GM23338 (cell line): ENCODE data around the gene XPC. TPM values are rescaled to one million over a fixed set of nuclear protein-coding genes. Genes with fewer than 3 reads are reported as not detected.

Experiments used
- ATAC-seq: fragments of 200-7000 bp; cut with Tn5 transposase; 3 replicates; pipeline ENCODE4 v1.9.1; 2020
- DNase-seq: peaks from one replicate; pipeline ENCODE4 v3.0.0-alpha.2; 2015; ENCODE audit warnings: low spot score
- H2AFZ ChIP-seq: fragments of 200-600 bp; sonication (generic); 2 replicates; pipeline ENCODE4 v1.8.0; 2016; ENCODE audit warnings: antibody characterized with exemption, mild to moderate bottlenecking, moderate library complexity
- H3F3A ChIP-seq: fragments of 200-600 bp; sonication (generic); replicated peaks from 2 replicates; pipeline ENCODE4 v1.8.0; 2017; ENCODE audit warnings: antibody characterized with exemption, mixed run types, low read depth
- H3K27ac ChIP-seq: fragments of 200-600 bp; sonication (generic); 2 replicates; pipeline ENCODE4 v1.6.1; 2016; ENCODE audit warnings: low read depth
- H3K27me3 ChIP-seq: fragments of 200-600 bp; sonication (generic); 2 replicates; pipeline ENCODE4 v1.8.0; 2016; ENCODE audit warnings: mild to moderate bottlenecking, mixed run types, moderate library complexity; ENCODE audit not compliant: insufficient read depth
- H3K36me3 ChIP-seq: fragments of 200-600 bp; sonication (generic); 2 replicates; pipeline ENCODE4 v1.8.0; 2016; ENCODE audit warnings: mild to moderate bottlenecking; ENCODE audit not compliant: insufficient read depth
- H3K4me1 ChIP-seq: fragments of 200-600 bp; sonication (generic); 2 replicates; pipeline ENCODE4 v1.8.0; 2016; ENCODE audit warnings: mild to moderate bottlenecking, moderate library complexity; ENCODE audit not compliant: insufficient read depth
- H3K4me2 ChIP-seq: fragments of 200-600 bp; sonication (generic); 2 replicates; pipeline ENCODE4 v1.7.1; 2017; ENCODE audit warnings: mixed run types
- H3K4me3 ChIP-seq: fragments of 200-600 bp; sonication (generic); 2 replicates; pipeline ENCODE4 v1.6.1; 2016; ENCODE audit warnings: mixed run types
- H3K79me2 ChIP-seq: fragments of 200-600 bp; sonication (generic); replicated peaks from 2 replicates; pipeline ENCODE4 v1.8.0; 2017; ENCODE audit warnings: mild to moderate bottlenecking; ENCODE audit not compliant: insufficient read depth
- H3K9me2 ChIP-seq: fragments of 200-600 bp; sonication (generic); 2 replicates; pipeline ENCODE4 v1.8.0; 2017; ENCODE audit not compliant: insufficient read depth
- H4K20me1 ChIP-seq: fragments of 200-600 bp; sonication (generic); replicated peaks from 2 replicates; pipeline ENCODE4 v1.8.0; 2017; ENCODE audit warnings: mild to moderate bottlenecking; ENCODE audit not compliant: insufficient read depth
- H3K27ac Mint-ChIP-seq: 2 replicates; pipeline ENCODE4 v1.8.0; 2020; ENCODE audit warnings: inconsistent platforms, mild to moderate bottlenecking, moderate library complexity, mixed read lengths
- H3K27me3 Mint-ChIP-seq: 3 replicates; pipeline ENCODE4 v1.8.0; 2022; ENCODE audit warnings: low read depth, mild to moderate bottlenecking, moderate library complexity, mixed read lengths, inconsistent platforms; ENCODE audit not compliant: insufficient read depth, poor library complexity
- H3K36me3 Mint-ChIP-seq: 3 replicates; pipeline ENCODE4 v1.8.0; 2021; ENCODE audit warnings: low read depth, mild to moderate bottlenecking, inconsistent platforms, moderate library complexity, mixed read lengths
- H3K4me1 Mint-ChIP-seq: 3 replicates; pipeline ENCODE4 v1.8.0; 2020; ENCODE audit warnings: mild to moderate bottlenecking, inconsistent platforms, mixed read lengths
- H3K4me3 Mint-ChIP-seq: 3 replicates; pipeline ENCODE4 v1.8.0; 2021; ENCODE audit warnings: moderate library complexity, mild to moderate bottlenecking, inconsistent platforms, mixed read lengths
- H3K9me3 Mint-ChIP-seq: 3 replicates; pipeline ENCODE4 v1.8.0; 2020; ENCODE audit warnings: moderate library complexity, mild to moderate bottlenecking, inconsistent platforms, mixed read lengths
- CREB1 ChIP-seq: fragments of 250-450 bp; sonication (Bioruptor Pico); IDR thresholded peaks from 2 replicates; pipeline ENCODE4 v1.5.0; 2020; ENCODE audit warnings: low read depth, mild to moderate bottlenecking, moderate library complexity
- EZH2 ChIP-seq: fragments of 200-600 bp; sonication (generic); IDR thresholded peaks from one replicate; pipeline ENCODE4 v1.8.0; 2017; ENCODE audit warnings: antibody characterized with exemption, mild to moderate bottlenecking, low read depth; ENCODE audit not compliant: unreplicated experiment
- EZH2phosphoT487 ChIP-seq: fragments of 200-600 bp; sonication (generic); IDR thresholded peaks from one replicate; pipeline ENCODE4 v1.8.1; 2018; ENCODE audit warnings: antibody characterized with exemption; ENCODE audit not compliant: unreplicated experiment
- JUNB ChIP-seq: IDR thresholded peaks from one replicate; pipeline ENCODE4 v1.6.1; 2016; ENCODE audit warnings: antibody characterized with exemption; ENCODE audit not compliant: unreplicated experiment
- NANOG ChIP-seq: IDR thresholded peaks from 2 replicates; pipeline ENCODE4 v1.6.1; 2016; ENCODE audit warnings: antibody characterized with exemption, borderline replicate concordance
- POLR2AphosphoS5 ChIP-seq: IDR thresholded peaks from 2 replicates; pipeline ENCODE4 v1.6.1; 2016; ENCODE audit warnings: antibody characterized with exemption, low read depth
- STAT1 ChIP-seq: IDR thresholded peaks from one replicate; pipeline ENCODE4 v1.6.1; 2016; ENCODE audit warnings: antibody characterized with exemption; ENCODE audit not compliant: unreplicated experiment
- ZNF114 ChIP-seq: fragments of 250-450 bp; sonication (Bioruptor Pico); IDR thresholded peaks from 2 replicates; pipeline ENCODE4 v1.5.0; 2020; ENCODE audit warnings: mild to moderate bottlenecking, moderate library complexity
- ZNF331 ChIP-seq: fragments of 250-450 bp; sonication (Bioruptor Pico); IDR thresholded peaks from 2 replicates; pipeline ENCODE4 v1.5.0; 2020; ENCODE audit warnings: low read depth, mild to moderate bottlenecking, moderate library complexity
- polyA plus RNA-seq: library from polyadenylated mRNA; unstranded; fragments of >200 nt; fragmentation: Nextera tagmentation; extraction: Ambion mirVana; gene quantifications from 2 replicates; pipeline ENCODE4 v1.2.1, GENCODE V29; 2016
- total RNA-seq: library from RNA; depleted of rRNA; stranded (reverse); fragments of >200 nt; shearing (Covaris generic); gene quantifications from 2 replicates; pipeline ENCODE4 v1.2.3, GENCODE V29; 2014
- TF ChIP-seq, protein P1 (sequence below): IDR thresholded peaks from one replicate; pipeline ENCODE4 v1.6.1; 2018; ENCODE audit warnings: antibody characterized with exemption; ENCODE audit not compliant: unreplicated experiment
- TF ChIP-seq, protein P2 (sequence below): fragments of 250-450 bp; sonication (Bioruptor Pico); IDR thresholded peaks from 2 replicates; pipeline ENCODE4 v1.5.0; 2020; ENCODE audit warnings: mild to moderate bottlenecking, moderate library complexity
- TF ChIP-seq, protein P3 (sequence below), 2 experiments: fragments of 200-600 bp in 1 of 2; sonication (generic) in 1 of 2; conservative IDR thresholded peaks; 2 replicates each; pipeline versions ENCODE4 v1.5.1 to v1.6.1; 2016 to 2017; ENCODE audit warnings: antibody characterized with exemption in 2 of 2, low read depth in 2 of 2, mild to moderate bottlenecking in 2 of 2, moderate library complexity in 1 of 2
- TF ChIP-seq, protein P4 (sequence below): IDR thresholded peaks from 2 replicates; pipeline ENCODE4 v1.6.1; 2016; ENCODE audit warnings: antibody characterized with exemption

The XPC gene
- total and polyA plus RNA-seq, 2 experiments from 2014 or later, result 34.9 to 41.5 TPM

DNA sequence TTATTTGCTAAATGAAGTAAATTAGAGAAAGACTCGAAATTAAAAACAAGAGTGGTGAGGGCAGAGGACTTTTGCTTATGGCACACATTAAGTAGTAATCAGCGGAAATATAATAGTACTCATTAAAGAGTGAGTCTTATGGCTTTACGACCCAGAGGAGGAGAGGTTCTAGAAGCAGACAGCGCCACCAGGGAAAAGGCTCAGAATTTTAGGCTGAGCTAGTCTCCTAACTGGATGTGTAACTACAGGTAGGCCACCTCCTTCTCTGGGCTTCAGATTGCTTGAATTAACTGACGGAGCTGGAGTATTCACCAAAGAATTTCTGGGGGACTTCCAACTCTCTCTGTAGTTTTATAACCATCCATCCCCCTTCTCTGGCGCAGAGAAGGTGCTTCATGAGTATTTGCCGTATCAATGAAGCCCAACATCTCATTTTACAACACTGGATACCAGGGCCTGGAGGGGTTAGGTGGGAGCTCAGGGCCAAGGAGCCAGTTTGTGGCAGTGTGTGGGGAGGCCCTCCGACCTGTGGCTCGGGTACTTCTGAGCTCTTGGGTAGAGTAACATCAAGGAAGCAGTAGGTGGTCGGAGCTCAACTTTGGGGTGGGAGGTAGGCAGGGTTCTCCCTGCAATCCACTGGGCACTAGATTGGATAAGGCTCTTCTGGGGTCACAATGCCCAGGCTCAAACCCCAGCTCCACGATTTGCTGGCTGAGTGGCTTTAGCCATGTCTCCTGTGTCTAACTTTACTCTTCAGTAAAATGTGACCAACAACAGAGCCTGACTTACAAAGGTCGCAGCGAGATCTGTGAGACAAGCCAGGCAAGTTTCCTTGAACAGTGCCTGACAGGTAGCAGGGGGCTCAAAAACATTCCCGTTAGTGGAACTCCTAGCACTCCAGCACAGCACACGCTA, 54.8 kb downstream of the XPC start:
- Histone ChIP-seq H3K4me2 (peak overlapping the region; percentile 93), H3K9me2 (no peaks in the 10 kb centered on the region), H3K79me2 (peaks cover 55% of the 10 kb centered on the region), H3K27me3 (no peaks in the 10 kb centered on the region), H3K36me3 (no peaks in the 10 kb centered on the region; the same call in 1 of the 2 replicates), H3F3A (no peaks in the 10 kb centered on the region), H3K27ac (no peak overlapping the region), H2AFZ (peak overlapping the region; percentile 88), H3K4me1 (peaks cover 19% of the 10 kb centered on the region), H3K4me3 (peak overlapping the region; percentile 97), H4K20me1 (peaks cover 8% of the 10 kb centered on the region)
- DNase-seq, result peak; percentile 15
- Mint-ChIP-seq H3K4me1 (peaks cover 34% of the 10 kb centered on the region), H3K27ac (peak overlapping the region; percentile 91), H3K36me3 (peaks cover 41% of the 10 kb centered on the region), H3K9me3 (peaks cover 9% of the 10 kb centered on the region), H3K4me3 (peak overlapping the region; percentile 98), H3K27me3 (peaks cover 22% of the 10 kb centered on the region)
- TF ChIP-seq EZH2 (no peak), CREB1 (CRISPR knock-in tag) (no peak), POLR2AphosphoS5 (no peak), EZH2phosphoT487 (no peak), ZNF114 (CRISPR knock-in tag) (no peak), JUNB (no peak), NANOG (no peak), ZNF331 (CRISPR knock-in tag) (no peak), STAT1 (no peak)
- TF ChIP-seq, protein P1, sequence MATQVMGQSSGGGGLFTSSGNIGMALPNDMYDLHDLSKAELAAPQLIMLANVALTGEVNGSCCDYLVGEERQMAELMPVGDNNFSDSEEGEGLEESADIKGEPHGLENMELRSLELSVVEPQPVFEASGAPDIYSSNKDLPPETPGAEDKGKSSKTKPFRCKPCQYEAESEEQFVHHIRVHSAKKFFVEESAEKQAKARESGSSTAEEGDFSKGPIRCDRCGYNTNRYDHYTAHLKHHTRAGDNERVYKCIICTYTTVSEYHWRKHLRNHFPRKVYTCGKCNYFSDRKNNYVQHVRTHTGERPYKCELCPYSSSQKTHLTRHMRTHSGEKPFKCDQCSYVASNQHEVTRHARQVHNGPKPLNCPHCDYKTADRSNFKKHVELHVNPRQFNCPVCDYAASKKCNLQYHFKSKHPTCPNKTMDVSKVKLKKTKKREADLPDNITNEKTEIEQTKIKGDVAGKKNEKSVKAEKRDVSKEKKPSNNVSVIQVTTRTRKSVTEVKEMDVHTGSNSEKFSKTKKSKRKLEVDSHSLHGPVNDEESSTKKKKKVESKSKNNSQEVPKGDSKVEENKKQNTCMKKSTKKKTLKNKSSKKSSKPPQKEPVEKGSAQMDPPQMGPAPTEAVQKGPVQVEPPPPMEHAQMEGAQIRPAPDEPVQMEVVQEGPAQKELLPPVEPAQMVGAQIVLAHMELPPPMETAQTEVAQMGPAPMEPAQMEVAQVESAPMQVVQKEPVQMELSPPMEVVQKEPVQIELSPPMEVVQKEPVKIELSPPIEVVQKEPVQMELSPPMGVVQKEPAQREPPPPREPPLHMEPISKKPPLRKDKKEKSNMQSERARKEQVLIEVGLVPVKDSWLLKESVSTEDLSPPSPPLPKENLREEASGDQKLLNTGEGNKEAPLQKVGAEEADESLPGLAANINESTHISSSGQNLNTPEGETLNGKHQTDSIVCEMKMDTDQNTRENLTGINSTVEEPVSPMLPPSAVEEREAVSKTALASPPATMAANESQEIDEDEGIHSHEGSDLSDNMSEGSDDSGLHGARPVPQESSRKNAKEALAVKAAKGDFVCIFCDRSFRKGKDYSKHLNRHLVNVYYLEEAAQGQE, result no peak
- TF ChIP-seq, protein P2, sequence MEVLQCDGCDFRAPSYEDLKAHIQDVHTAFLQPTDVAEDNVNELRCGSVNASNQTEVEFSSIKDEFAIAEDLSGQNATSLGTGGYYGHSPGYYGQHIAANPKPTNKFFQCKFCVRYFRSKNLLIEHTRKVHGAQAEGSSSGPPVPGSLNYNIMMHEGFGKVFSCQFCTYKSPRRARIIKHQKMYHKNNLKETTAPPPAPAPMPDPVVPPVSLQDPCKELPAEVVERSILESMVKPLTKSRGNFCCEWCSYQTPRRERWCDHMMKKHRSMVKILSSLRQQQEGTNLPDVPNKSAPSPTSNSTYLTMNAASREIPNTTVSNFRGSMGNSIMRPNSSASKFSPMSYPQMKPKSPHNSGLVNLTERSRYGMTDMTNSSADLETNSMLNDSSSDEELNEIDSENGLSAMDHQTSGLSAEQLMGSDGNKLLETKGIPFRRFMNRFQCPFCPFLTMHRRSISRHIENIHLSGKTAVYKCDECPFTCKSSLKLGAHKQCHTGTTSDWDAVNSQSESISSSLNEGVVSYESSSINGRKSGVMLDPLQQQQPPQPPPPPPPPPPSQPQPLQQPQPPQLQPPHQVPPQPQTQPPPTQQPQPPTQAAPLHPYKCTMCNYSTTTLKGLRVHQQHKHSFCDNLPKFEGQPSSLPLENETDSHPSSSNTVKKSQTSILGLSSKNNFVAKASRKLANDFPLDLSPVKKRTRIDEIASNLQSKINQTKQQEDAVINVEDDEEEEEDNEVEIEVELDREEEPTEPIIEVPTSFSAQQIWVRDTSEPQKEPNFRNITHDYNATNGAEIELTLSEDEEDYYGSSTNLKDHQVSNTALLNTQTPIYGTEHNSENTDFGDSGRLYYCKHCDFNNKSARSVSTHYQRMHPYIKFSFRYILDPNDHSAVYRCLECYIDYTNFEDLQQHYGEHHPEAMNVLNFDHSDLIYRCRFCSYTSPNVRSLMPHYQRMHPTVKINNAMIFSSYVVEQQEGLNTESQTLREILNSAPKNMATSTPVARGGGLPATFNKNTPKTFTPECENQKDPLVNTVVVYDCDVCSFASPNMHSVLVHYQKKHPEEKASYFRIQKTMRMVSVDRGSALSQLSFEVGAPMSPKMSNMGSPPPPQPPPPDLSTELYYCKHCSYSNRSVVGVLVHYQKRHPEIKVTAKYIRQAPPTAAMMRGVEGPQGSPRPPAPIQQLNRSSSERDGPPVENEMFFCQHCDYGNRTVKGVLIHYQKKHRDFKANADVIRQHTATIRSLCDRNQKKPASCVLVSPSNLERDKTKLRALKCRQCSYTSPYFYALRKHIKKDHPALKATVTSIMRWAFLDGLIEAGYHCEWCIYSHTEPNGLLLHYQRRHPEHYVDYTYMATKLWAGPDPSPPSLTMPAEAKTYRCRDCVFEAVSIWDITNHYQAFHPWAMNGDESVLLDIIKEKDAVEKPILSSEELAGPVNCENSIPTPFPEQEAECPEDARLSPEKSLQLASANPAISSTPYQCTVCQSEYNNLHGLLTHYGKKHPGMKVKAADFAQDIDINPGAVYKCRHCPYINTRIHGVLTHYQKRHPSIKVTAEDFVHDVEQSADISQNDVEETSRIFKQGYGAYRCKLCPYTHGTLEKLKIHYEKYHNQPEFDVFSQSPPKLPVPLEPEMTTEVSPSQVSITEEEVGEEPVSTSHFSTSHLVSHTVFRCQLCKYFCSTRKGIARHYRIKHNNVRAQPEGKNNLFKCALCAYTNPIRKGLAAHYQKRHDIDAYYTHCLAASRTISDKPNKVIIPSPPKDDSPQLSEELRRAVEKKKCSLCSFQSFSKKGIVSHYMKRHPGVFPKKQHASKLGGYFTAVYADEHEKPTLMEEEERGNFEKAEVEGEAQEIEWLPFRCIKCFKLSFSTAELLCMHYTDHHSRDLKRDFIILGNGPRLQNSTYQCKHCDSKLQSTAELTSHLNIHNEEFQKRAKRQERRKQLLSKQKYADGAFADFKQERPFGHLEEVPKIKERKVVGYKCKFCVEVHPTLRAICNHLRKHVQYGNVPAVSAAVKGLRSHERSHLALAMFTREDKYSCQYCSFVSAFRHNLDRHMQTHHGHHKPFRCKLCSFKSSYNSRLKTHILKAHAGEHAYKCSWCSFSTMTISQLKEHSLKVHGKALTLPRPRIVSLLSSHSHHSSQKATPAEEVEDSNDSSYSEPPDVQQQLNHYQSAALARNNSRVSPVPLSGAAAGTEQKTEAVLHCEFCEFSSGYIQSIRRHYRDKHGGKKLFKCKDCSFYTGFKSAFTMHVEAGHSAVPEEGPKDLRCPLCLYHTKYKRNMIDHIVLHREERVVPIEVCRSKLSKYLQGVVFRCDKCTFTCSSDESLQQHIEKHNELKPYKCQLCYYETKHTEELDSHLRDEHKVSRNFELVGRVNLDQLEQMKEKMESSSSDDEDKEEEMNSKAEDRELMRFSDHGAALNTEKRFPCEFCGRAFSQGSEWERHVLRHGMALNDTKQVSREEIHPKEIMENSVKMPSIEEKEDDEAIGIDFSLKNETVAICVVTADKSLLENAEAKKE, result no peak
- TF ChIP-seq, protein P3, sequence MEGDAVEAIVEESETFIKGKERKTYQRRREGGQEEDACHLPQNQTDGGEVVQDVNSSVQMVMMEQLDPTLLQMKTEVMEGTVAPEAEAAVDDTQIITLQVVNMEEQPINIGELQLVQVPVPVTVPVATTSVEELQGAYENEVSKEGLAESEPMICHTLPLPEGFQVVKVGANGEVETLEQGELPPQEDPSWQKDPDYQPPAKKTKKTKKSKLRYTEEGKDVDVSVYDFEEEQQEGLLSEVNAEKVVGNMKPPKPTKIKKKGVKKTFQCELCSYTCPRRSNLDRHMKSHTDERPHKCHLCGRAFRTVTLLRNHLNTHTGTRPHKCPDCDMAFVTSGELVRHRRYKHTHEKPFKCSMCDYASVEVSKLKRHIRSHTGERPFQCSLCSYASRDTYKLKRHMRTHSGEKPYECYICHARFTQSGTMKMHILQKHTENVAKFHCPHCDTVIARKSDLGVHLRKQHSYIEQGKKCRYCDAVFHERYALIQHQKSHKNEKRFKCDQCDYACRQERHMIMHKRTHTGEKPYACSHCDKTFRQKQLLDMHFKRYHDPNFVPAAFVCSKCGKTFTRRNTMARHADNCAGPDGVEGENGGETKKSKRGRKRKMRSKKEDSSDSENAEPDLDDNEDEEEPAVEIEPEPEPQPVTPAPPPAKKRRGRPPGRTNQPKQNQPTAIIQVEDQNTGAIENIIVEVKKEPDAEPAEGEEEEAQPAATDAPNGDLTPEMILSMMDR (conservative IDR thresholded peaks at IDR 0.05; ENCODE audit: low read depth in 2 of 2), result no peak
- TF ChIP-seq, protein P4, sequence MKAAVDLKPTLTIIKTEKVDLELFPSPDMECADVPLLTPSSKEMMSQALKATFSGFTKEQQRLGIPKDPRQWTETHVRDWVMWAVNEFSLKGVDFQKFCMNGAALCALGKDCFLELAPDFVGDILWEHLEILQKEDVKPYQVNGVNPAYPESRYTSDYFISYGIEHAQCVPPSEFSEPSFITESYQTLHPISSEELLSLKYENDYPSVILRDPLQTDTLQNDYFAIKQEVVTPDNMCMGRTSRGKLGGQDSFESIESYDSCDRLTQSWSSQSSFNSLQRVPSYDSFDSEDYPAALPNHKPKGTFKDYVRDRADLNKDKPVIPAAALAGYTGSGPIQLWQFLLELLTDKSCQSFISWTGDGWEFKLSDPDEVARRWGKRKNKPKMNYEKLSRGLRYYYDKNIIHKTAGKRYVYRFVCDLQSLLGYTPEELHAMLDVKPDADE, result no peak
- ATAC-seq, result no peak
